Tibial artery (tissue), 4 donors: ENCODE measurements around the gene HECTD4.
"Not testable (repeated sequence)": the region's sequence is repeated elsewhere in the genome, so short reads cannot be mapped to it uniquely, and the experiment has no call there.

ENCODE experiments used
- DNase-seq, 2 donors: peaks; one replicate each; pipeline ENCODE4 v3.0.0-alpha.2; 2019
- H3K27ac ChIP-seq, 2 donors: fragments of 200-600 bp; sonication (generic) in 1 of 2; 1 replicate in 1 of 2; 2 replicates in 1 of 2; pipeline ENCODE4 v1.5.1; 2018 to 2019; ENCODE audit warnings: mild to moderate bottlenecking in 1 of 2
- H3K27me3 ChIP-seq, 2 donors: fragments of 200-600 bp; sonication (generic) in 1 of 2; one replicate each; pipeline versions ENCODE4 v1.5.1 to v1.6.0; 2016 to 2019
- H3K36me3 ChIP-seq, 3 donors: fragments of 200-600 bp; sonication (generic) in 2 of 3; one replicate each; pipeline ENCODE4 v1.5.1; 2016 to 2019; ENCODE audit warnings: mild to moderate bottlenecking in 2 of 3
- H3K4me1 ChIP-seq, 4 donors: fragments of 200-600 bp; sonication (generic) in 2 of 4; 1 replicate in 3 of 4; 2 replicates in 1 of 4; pipeline ENCODE4 v1.5.1; 2016 to 2019
- H3K4me3 ChIP-seq, 2 donors: fragments of 200-600 bp; sonication (generic) in 1 of 2; 1 replicate in 1 of 2; 2 replicates in 1 of 2; pipeline ENCODE4 v1.5.1; 2018 to 2019; ENCODE audit warnings: mild to moderate bottlenecking in 2 of 2
- H3K9me3 ChIP-seq, 3 donors: fragments of 200-600 bp; sonication (generic) in 1 of 3; one replicate each; pipeline ENCODE4 v1.5.1; 2016 to 2019
- CTCF ChIP-seq, 2 experiments: fragments of 200-600 bp in 1 of 2; fragments of 450-650 bp in 1 of 2; IDR thresholded peaks; one replicate each; pipeline ENCODE4 v1.5.1; 2017 to 2019; ENCODE audit warnings: antibody characterized with exemption in 2 of 2, mild to moderate bottlenecking in 1 of 2, moderate library complexity in 1 of 2
- intact Hi-C: fragments of 100-400 bp; cut with DNase I; formaldehyde crosslinking; loops from one replicate; pipeline ENCODE4 v1.15.0; 2023; ENCODE audit warnings: low total_unique reads

HECTD4 gene

DNA sequence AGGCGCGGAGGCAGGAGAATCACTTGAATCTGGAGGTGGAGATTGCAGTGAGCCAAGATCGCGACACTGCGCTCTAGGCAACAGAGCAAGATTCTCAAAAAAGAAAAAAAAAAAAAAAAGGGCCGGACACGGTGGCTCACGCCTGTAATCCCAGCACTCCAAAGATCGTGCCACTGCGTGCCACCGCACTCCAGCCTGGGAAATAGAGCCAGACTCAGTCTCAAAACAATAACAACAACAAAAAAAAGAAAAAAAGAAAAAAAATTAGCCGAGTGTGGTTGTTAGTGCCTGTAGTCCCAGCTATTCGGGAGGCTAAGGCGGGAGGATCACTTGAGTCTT is 27.6 kb upstream of the HECTD4 start:
- intact Hi-C loops = no loop called here
- no peaks in the 10 kb centered on the region for H3K27me3 ChIP-seq
- H3K36me3 ChIP-seq = peaks cover 28 to 33% (median 32%) of the 10 kb centered on the region in 3 donors
- no peak for TF ChIP-seq CTCF (IDR thresholded peaks at IDR 0.05)
- H3K9me3 ChIP-seq = no peaks in the 10 kb centered on the region
- H3K4me3 ChIP-seq = no peak overlapping the region
- peak overlapping the region in 1 of 2 donors; percentile 82 for H3K27ac ChIP-seq
- peaks cover 0 to 20% (median 14%) of the 10 kb centered on the region in 4 donors for H3K4me1 ChIP-seq
- no peak for DNase-seq

DNA sequence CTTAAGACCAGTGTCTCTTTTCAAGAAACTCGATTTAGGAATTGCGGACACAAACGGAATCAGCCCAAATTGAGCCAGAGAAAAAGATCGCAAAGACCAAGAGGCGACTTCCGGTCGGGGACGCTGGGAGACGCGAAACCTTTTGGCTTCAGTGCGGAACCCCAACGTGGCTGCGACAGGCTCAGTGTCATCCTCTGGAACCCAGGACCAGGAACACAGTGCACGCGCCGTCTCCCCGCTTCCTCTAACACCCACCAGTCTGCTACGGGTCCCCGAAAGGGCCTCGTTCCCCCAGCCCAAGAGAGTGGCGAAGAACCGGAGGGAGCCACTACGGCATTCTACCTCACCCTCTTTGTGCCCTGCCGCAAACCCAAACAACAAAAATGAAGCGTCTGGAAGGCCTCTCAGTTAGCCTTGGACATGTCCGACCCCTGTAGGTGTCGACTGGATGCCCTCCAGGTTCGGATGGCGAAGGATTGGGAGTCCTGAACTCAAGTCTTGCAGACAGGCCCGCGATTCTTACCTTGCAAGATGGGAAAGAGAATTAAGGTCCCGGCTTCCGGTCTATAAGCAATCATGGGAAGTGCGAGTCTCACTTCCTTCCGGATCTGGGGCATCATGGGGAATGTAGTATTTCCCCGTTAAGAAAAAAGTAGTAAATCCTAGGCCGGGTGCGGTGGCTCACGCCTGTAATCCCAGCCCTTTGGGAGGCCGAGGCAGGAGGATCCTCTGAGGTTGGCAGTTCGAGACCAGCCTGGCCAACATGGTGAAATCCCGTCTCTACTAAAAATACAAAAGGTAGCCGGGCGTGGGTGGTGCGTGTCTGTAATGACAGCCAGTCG is 27.1 kb upstream of the HECTD4 start, which contains the start of gene RPL6:
TSS of gene RPL6 (minus strand) at position 542 of the 842 bp plus-strand sequence. CDS start 949 bp downstream, outside the sequence.
- Histone ChIP-seq H3K9me3 (no peaks in the 10 kb centered on the region), H3K4me3 (peak within 1 kb of the TSS; percentile 60 to 75), H3K27me3 (no peaks in the 10 kb centered on the region), H3K36me3 (peaks cover 34 to 39% (median 38%) of the 10 kb centered on the region in 3 donors), H3K27ac (peak within 1 kb of the TSS; percentile 74 to 82), H3K4me1 (peaks cover 0 to 20% (median 14%) of the 10 kb centered on the region in 4 donors)
- intact Hi-C loops = no loop called here
- no peak for TF ChIP-seq CTCF (IDR thresholded peaks at IDR 0.05)
- DNase-seq = peak; percentile 80 to 85

- intact Hi-C loops = no loop called here
- H3K36me3 ChIP-seq = peaks cover 35 to 45% (median 40%) of the 10 kb centered on the region in 3 donors
- peaks cover 0 to 20% (median 14%) of the 10 kb centered on the region in 4 donors for H3K4me1 ChIP-seq
- H3K4me3 ChIP-seq = peak overlapping the region; percentile 60 to 75
- H3K27me3 ChIP-seq = no peaks in the 10 kb centered on the region
- no peaks in the 10 kb centered on the region for H3K9me3 ChIP-seq
- TF ChIP-seq CTCF (IDR thresholded peaks at IDR 0.05) = no peak
- peak overlapping the region; percentile 74 to 82 for H3K27ac ChIP-seq
- no peak for DNase-seq
Observed at GRCh38 chr12:112408621-112409020, 26.4 kb upstream of the HECTD4 start.

- H3K27ac ChIP-seq, H3K4me3 ChIP-seq, H3K9me3 ChIP-seq, H3K27me3 ChIP-seq, DNase-seq, intact Hi-C loops: not testable (repeated sequence)
- peaks cover 0 to 20% (median 14%) of the 10 kb centered on the region in 4 donors for H3K4me1 ChIP-seq
- peaks cover 35 to 45% (median 40%) of the 10 kb centered on the region in 3 donors for H3K36me3 ChIP-seq
Observed at GRCh38 chr12:112407683-112408082, 25.5 kb upstream of the HECTD4 start.

GRCh38 chr12:112406519-112407488 is 24.6 kb upstream of the HECTD4 start:
- no peaks in the 10 kb centered on the region for H3K9me3 ChIP-seq
- TF ChIP-seq CTCF (IDR thresholded peaks at IDR 0.05) = no peak
- H3K36me3 ChIP-seq = peaks cover 35 to 45% (median 40%) of the 10 kb centered on the region in 3 donors
- H3K4me3 ChIP-seq = no peak overlapping the region
- no peak overlapping the region for H3K27ac ChIP-seq
- intact Hi-C loops = no loop called here
- DNase-seq = no peak
- H3K27me3 ChIP-seq = no peaks in the 10 kb centered on the region
- H3K4me1 ChIP-seq = peaks cover 0 to 20% (median 14%) of the 10 kb centered on the region in 4 donors
